Effector memory CD8-positive, alpha-beta T cell (primary cell): ENCODE measurements around the gene PCDHA7.

Experiments
- ATAC-seq: fragments of 150-1000 bp; cut with Tn5 transposase; replicated peaks from 2 replicates; pipeline ENCODE4 v1.10.0; 2021; ENCODE audit warnings: mild to moderate bottlenecking, moderate library complexity
- DNase-seq, 3 experiments: peaks; one replicate each; pipeline ENCODE4 v3.0.0; 2021
- H3K27ac Mint-ChIP-seq, 2 donors: one replicate each; pipeline ENCODE4 v1.8.0; 2022; ENCODE audit warnings: mild to moderate bottlenecking in 2 of 2, mixed read lengths in 2 of 2, moderate library complexity in 2 of 2
- H3K27me3 Mint-ChIP-seq, 2 donors: one replicate each; pipeline ENCODE4 v1.8.0; 2022; ENCODE audit warnings: mixed read lengths in 2 of 2
- H3K36me3 Mint-ChIP-seq: one replicate; pipeline ENCODE4 v1.8.0; 2022; ENCODE audit warnings: mild to moderate bottlenecking, moderate library complexity, mixed read lengths; ENCODE audit not compliant: insufficient read depth
- H3K4me1 Mint-ChIP-seq, 2 donors: one replicate each; pipeline ENCODE4 v1.8.0; 2022; ENCODE audit warnings: low read depth in 2 of 2, mixed read lengths in 2 of 2
- H3K4me3 Mint-ChIP-seq, 2 donors: one replicate each; pipeline ENCODE4 v1.8.0; 2022; ENCODE audit warnings: mild to moderate bottlenecking in 2 of 2, mixed read lengths in 2 of 2, moderate library complexity in 2 of 2
- H3K9me3 Mint-ChIP-seq, 2 donors: one replicate each; pipeline ENCODE4 v1.8.0; 2022; ENCODE audit warnings: mixed read lengths in 2 of 2

Gene PCDHA7

GRCh38 chr5:140883373-140883772, 49.3 kb downstream of the PCDHA7 start:
- Mint-ChIP-seq H3K4me3 (no peak overlapping the region), H3K4me1 (no peaks in the 10 kb centered on the region), H3K27me3 (peaks cover 9 to 20% of the 10 kb centered on the region in 2 donors), H3K9me3 (peaks cover 0 to 2% of the 10 kb centered on the region in 2 donors), H3K27ac (no peak overlapping the region), H3K36me3 (no peaks in the 10 kb centered on the region)
- DNase-seq = no peak
- no peak for ATAC-seq

- Mint-ChIP-seq H3K9me3 (peaks cover 0 to 2% of the 10 kb centered on the region in 2 donors), H3K36me3 (no peaks in the 10 kb centered on the region), H3K27me3 (peaks cover 9 to 18% of the 10 kb centered on the region in 2 donors), H3K27ac (no peak overlapping the region), H3K4me1 (no peaks in the 10 kb centered on the region), H3K4me3 (no peak overlapping the region)
- ATAC-seq (no peak), DNase-seq (no peak)
Measured at GRCh38 chr5:140883927-140884697, 50.0 kb downstream of the PCDHA7 start.
